Stimulated activated effector memory CD8-positive, alpha-beta T cell treated with anti-CD3 and anti-CD28 coated beads, Interleukin-12 subunit alpha, Interleukin-12 subunit beta, amount 100 ng/mL, for 72 hours (primary cell): Measurements from ENCODE around the gene CD99.

ENCODE experiments used
- ATAC-seq: fragments of 150-1000 bp; cut with Tn5 transposase; 2 replicates; pipeline ENCODE4 v1.10.0; 2021
- DNase-seq, 2 donors: peaks; one replicate each; pipeline ENCODE4 v3.0.0; 2021 to 2022; ENCODE audit warnings: low spot score in 2 of 2
- H3K27ac Mint-ChIP-seq: one replicate; pipeline ENCODE4 v1.8.0; 2022; ENCODE audit warnings: mild to moderate bottlenecking, mixed read lengths
- H3K36me3 Mint-ChIP-seq: one replicate; pipeline ENCODE4 v1.8.0; 2022; ENCODE audit warnings: mild to moderate bottlenecking, mixed read lengths
- H3K4me1 Mint-ChIP-seq: one replicate; pipeline ENCODE4 v1.8.0; 2022; ENCODE audit warnings: mixed read lengths
- H3K4me3 Mint-ChIP-seq: one replicate; pipeline ENCODE4 v1.8.0; 2022; ENCODE audit warnings: mild to moderate bottlenecking, mixed read lengths
- H3K9me3 Mint-ChIP-seq: one replicate; pipeline ENCODE4 v1.8.0; 2022; ENCODE audit warnings: mixed read lengths

The CD99 gene

GRCh38 chrX:2701600-2701999 lies 10.5 kb downstream of the CD99 start:
- Mint-ChIP-seq H3K4me1 (peaks cover 88% of the 10 kb centered on the region), H3K36me3 (peaks cover 98% of the 10 kb centered on the region), H3K9me3 (peaks cover 7% of the 10 kb centered on the region), H3K4me3 (peak overlapping the region; percentile 65), H3K27ac (peak overlapping the region; percentile 91)
- ATAC-seq (no peak), DNase-seq (no peak)

DNA sequence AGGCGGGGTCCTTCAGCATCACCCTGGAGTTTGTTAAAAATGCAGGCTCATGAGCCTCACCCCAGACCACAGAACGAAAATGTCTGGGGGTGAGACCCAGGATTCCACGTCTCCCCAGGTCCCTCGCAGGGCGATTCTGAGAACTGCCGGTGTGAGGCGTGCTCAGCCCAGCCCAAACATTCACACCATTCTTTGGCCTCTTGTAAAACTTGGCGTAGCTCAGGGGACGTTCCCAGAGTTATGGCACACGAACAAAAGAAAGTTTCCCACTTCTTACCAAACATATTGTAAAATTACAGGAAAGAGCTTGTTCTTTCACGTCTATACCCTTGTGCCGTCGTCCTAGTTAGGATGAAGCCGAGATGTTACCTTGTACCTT lies 12.9 kb downstream of the CD99 start:
- H3K4me3 Mint-ChIP-seq = peak overlapping the region; percentile 65
- no peak for ATAC-seq
- peaks cover 87% of the 10 kb centered on the region for H3K4me1 Mint-ChIP-seq

DNA sequence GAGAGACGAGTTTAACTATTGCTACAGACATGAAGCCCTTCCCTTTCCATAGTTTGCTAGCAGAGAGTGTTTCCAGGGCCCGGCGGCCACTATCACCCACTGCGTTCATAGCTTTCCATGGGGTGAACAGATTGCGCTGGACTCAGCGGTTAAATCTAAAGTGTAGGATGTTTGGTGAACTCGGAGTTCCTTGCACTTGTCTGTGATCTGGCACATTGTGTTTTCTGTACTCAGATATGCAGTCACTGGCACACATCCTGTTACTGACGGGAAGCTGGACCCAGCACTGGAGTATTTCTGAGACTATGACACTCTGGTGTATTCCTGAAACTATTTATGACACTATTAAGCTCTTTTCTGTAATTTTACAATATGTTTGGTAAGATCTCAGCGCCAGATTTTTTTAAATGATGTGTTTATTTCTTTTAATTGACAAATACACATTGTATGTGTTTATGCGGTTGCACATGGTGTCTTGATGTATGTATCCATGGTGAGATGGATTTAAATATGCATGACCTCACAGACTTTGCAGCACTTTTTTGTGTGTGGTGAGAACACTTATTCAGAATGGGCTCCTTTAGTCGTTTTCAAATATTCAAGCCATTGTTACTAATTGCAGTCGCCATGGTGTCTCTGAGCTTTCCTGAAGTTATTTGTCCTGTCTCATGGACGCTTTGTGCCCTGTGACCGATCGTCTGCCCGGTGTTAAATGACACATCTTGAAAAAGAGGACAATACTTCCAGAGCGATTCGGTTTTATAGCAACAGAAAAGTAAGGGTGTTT lies 14.1 kb downstream of the CD99 start:
- ATAC-seq (no peak), DNase-seq (no peak)
- peaks cover 92% of the 10 kb centered on the region for H3K36me3 Mint-ChIP-seq
- H3K4me1 Mint-ChIP-seq = peaks cover 89% of the 10 kb centered on the region
- H3K9me3 Mint-ChIP-seq = peaks cover 7% of the 10 kb centered on the region
- H3K4me3 Mint-ChIP-seq = peak overlapping the region; percentile 65
- H3K27ac Mint-ChIP-seq = peak overlapping the region; percentile 91

More for the DNA sequence above, 12.9 kb downstream of the CD99 start:
- peaks cover 7% of the 10 kb centered on the region for H3K9me3 Mint-ChIP-seq
- peaks cover 95% of the 10 kb centered on the region for H3K36me3 Mint-ChIP-seq
- DNase-seq = no peak
- H3K27ac Mint-ChIP-seq = peak overlapping the region; percentile 91

GRCh38 chrX:2707334-2707760 lies 16.3 kb downstream of the CD99 start:
- Mint-ChIP-seq H3K9me3 (no peaks in the 10 kb centered on the region), H3K4me1 (peaks cover 84% of the 10 kb centered on the region), H3K4me3 (peak overlapping the region; percentile 69), H3K27ac (peak overlapping the region; percentile 97), H3K36me3 (peaks cover 81% of the 10 kb centered on the region)
- ATAC-seq (peak; percentile 91), DNase-seq (peak in 1 of 2 donors; percentile 86)

DNA sequence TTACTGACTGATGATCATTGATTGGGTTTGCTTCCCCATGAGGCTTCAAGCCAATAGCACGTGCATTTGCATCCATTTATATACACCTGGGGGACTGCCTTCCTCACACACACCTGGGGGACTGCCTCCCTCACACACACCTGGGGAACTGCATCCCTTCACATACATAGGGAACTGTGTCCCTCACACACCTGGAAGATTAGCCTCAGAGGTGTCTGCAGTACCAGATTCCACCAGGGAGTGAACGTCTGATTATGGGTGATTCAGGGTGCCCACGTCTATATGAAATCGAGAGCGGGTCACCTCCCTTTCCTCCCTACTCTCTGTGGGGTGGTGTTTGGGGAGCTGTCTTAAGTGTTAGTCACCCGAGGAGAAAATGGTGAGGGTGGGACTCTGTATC lies 16.9 kb downstream of the CD99 start:
- Mint-ChIP-seq H3K4me1 (peaks cover 77% of the 10 kb centered on the region), H3K36me3 (peaks cover 74% of the 10 kb centered on the region), H3K4me3 (peak overlapping the region; percentile 69), H3K9me3 (no peaks in the 10 kb centered on the region), H3K27ac (peak overlapping the region; percentile 97)
- no peak for ATAC-seq
- DNase-seq = no peak

GRCh38 chrX:2708592-2709188 lies 17.6 kb downstream of the CD99 start:
- ATAC-seq = no peak
- peak overlapping the region; percentile 69 for H3K4me3 Mint-ChIP-seq
- DNase-seq = no peak
- H3K36me3 Mint-ChIP-seq = peaks cover 68% of the 10 kb centered on the region
- H3K4me1 Mint-ChIP-seq = peaks cover 72% of the 10 kb centered on the region
- no peaks in the 10 kb centered on the region for H3K9me3 Mint-ChIP-seq
- H3K27ac Mint-ChIP-seq = peak overlapping the region; percentile 97

- DNase-seq = no peak
- Mint-ChIP-seq H3K4me1 (peaks cover 68% of the 10 kb centered on the region), H3K27ac (peak overlapping the region; percentile 95), H3K9me3 (no peaks in the 10 kb centered on the region), H3K36me3 (peaks cover 68% of the 10 kb centered on the region), H3K4me3 (peak overlapping the region; percentile 69)
- ATAC-seq = no peak
Observed at GRCh38 chrX:2709556-2709955, 18.5 kb downstream of the CD99 start.

DNA sequence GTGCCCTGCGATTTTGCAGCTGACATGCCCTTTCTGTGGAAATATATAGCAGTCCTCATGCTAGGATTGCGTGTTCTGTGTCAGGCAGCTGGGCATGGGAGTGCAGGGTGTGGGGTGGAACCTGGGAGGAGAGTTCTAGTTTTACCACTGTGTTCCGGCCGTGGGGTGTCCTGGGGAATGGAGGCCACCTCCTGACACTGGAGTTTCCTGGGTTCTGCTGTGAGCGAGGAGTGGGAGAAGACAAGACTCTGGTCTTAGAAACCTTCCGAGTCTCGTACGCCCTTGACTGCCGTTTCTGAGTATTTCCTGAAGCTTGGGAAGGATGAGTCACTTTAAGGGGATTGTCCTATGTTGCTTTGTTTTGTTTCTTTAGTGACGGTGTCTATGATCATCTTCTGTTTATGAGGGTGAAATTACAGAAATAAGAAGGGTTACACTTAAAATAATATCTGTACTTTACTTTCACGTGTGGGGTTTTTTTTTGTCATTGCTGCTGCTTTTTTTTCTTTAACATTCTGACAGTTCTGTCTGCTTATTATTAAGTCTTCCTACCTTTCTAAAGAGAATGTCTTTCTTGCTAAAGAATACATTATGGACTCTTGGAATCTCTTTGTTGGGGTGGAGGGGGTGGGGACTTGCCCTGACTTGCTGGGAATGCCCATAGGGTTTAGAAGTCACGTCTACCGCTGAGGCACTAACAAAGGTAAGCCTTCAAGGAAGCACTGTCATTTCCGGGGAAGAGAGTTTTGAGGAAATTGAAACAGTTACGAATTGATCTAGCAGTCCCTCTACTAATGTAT lies 19.1 kb downstream of the CD99 start:
- peaks cover 68% of the 10 kb centered on the region for H3K36me3 Mint-ChIP-seq
- H3K4me3 Mint-ChIP-seq = peak overlapping the region; percentile 69
- peak overlapping the region; percentile 95 for H3K27ac Mint-ChIP-seq
- H3K4me1 Mint-ChIP-seq = peaks cover 68% of the 10 kb centered on the region
- ATAC-seq (peak; percentile 71), DNase-seq (peak in 1 of 2 donors; percentile 81)
- H3K9me3 Mint-ChIP-seq = no peaks in the 10 kb centered on the region

DNA sequence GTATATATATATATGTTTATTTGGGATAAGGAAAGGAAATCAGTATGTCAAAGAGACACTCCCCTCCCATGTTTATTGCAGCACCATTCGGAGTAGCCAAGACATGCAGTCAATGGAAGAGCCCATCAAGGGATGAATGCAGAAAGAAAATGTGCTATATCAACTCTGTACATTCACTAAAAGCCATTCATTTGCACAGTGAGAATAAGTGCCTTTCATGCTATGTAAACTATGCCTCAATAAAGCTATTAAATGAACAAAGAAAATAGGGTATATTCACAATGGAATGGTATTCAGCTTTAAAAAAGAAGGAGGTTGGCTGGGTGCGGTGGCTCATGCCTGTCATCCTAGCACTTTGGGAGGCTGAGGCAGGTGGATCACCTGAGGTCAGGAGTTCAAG lies 20.3 kb downstream of the CD99 start:
- DNase-seq (no peak), ATAC-seq (no peak)
- H3K36me3 Mint-ChIP-seq = peaks cover 68% of the 10 kb centered on the region
- H3K4me1 Mint-ChIP-seq = peaks cover 76% of the 10 kb centered on the region
- no peaks in the 10 kb centered on the region for H3K9me3 Mint-ChIP-seq
- no peak overlapping the region for H3K4me3 Mint-ChIP-seq
- H3K27ac Mint-ChIP-seq = peak overlapping the region; percentile 67

GRCh38 chrX:2712428-2712827 lies 21.3 kb downstream of the CD99 start:
- no peak for DNase-seq
- H3K9me3 Mint-ChIP-seq = no peaks in the 10 kb centered on the region
- ATAC-seq = no peak
- peaks cover 68% of the 10 kb centered on the region for H3K36me3 Mint-ChIP-seq
- no peak overlapping the region for H3K27ac Mint-ChIP-seq
- peaks cover 77% of the 10 kb centered on the region for H3K4me1 Mint-ChIP-seq
- H3K4me3 Mint-ChIP-seq = no peak overlapping the region

GRCh38 chrX:2712890-2713840 lies 22.1 kb downstream of the CD99 start:
- ATAC-seq (no peak), DNase-seq (no peak)
- no peak overlapping the region for H3K27ac Mint-ChIP-seq
- H3K4me1 Mint-ChIP-seq = peaks cover 77% of the 10 kb centered on the region
- H3K9me3 Mint-ChIP-seq = no peaks in the 10 kb centered on the region
- no peak overlapping the region for H3K4me3 Mint-ChIP-seq
- H3K36me3 Mint-ChIP-seq = peaks cover 70% of the 10 kb centered on the region

DNA sequence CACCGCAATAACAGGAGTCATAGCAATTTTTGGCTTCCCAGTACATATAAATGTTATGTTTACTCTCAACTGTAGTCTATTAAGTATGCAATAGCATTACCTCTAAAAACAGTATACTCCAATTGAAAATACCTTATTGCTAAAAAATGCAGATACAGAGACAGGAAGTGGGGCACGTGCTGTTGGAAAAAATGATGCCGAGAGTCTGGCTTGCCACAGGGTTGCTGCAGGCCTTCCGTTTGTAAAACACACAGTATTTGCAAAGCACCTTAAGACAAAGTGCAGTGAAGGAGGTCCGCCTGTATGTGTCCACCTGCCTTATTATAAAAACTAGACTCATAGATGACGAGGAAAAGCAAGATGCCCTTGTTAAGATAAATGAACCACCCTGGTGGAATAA lies 23.5 kb downstream of the CD99 start:
- ATAC-seq (no peak), DNase-seq (no peak)
- Mint-ChIP-seq H3K4me1 (peaks cover 73% of the 10 kb centered on the region), H3K27ac (peak overlapping the region; percentile 74), H3K36me3 (peaks cover 74% of the 10 kb centered on the region), H3K9me3 (no peaks in the 10 kb centered on the region), H3K4me3 (no peak overlapping the region)

GRCh38 chrX:2715066-2715600 lies 24.0 kb downstream of the CD99 start:
- DNase-seq (no peak), ATAC-seq (no peak)
- Mint-ChIP-seq H3K4me3 (no peak overlapping the region), H3K4me1 (peaks cover 68% of the 10 kb centered on the region), H3K27ac (peak overlapping the region; percentile 74), H3K9me3 (no peaks in the 10 kb centered on the region), H3K36me3 (peaks cover 74% of the 10 kb centered on the region)

DNA sequence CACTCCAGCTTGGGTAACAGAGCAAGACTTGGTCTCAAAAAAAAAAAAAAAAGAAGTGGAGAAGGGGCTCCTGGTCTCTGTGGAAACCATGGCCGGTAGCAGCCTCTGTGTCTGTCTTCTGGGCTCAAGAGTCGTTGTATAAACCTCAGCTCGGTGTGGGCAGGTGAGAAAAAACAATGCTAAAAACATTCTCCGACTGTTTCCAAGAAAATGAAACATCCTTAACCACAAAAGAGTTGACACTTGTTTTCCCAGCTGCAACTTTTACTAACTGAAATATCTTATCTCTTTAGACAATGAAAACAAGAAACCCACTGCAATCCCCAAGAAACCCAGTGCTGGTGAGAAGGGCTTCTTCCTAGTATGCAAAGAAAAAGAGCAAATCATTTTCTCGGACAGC lies 26.2 kb downstream of the CD99 start:
- Mint-ChIP-seq H3K27ac (peak overlapping the region; percentile 74), H3K4me1 (peaks cover 50% of the 10 kb centered on the region), H3K36me3 (peaks cover 87% of the 10 kb centered on the region), H3K4me3 (peak overlapping the region; percentile 19), H3K9me3 (no peaks in the 10 kb centered on the region)
- DNase-seq (no peak), ATAC-seq (peak; percentile 68)
